DOHH2 (cell line): ENCODE measurements around the gene SCAP.

Experiments used
- H3F3A ChIP-seq: fragments of 200-600 bp; sonication (generic), shearing (Covaris generic); 2 replicates; pipeline ENCODE4 v1.6.0; 2016; ENCODE audit warnings: antibody characterized with exemption, mild to moderate bottlenecking; ENCODE audit not compliant: control insufficient read depth, insufficient read depth
- H3K27ac ChIP-seq: fragments of 200-600 bp; sonication (generic); 2 replicates; pipeline ENCODE4 v1.5.1; 2014; ENCODE audit warnings: low read depth, mild to moderate bottlenecking, low read length, moderate library complexity
- H3K27me3 ChIP-seq: fragments of 200-600 bp; sonication (generic); 2 replicates; pipeline ENCODE4 v1.6.1; 2014; ENCODE audit warnings: mild to moderate bottlenecking, low read length, mixed read lengths; ENCODE audit not compliant: control insufficient read depth
- H3K36me3 ChIP-seq: fragments of 200-600 bp; sonication (generic); 2 replicates; pipeline ENCODE4 v1.6.1; 2014; ENCODE audit warnings: mild to moderate bottlenecking, low read length, moderate library complexity, mixed read lengths; ENCODE audit not compliant: control insufficient read depth
- H3K4me1 ChIP-seq: fragments of 200-600 bp; sonication (generic); 2 replicates; pipeline ENCODE4 v1.6.1; 2014; ENCODE audit warnings: mild to moderate bottlenecking, low read length, mixed read lengths; ENCODE audit not compliant: control insufficient read depth
- H3K4me2 ChIP-seq: fragments of 200-600 bp; sonication (generic); 2 replicates; pipeline ENCODE4 v1.6.0; 2014; ENCODE audit warnings: mild to moderate bottlenecking, low read length, moderate library complexity
- H3K4me3 ChIP-seq: fragments of 200-600 bp; sonication (generic); 2 replicates; pipeline ENCODE4 v1.5.1; 2014; ENCODE audit warnings: mild to moderate bottlenecking, low read length, mixed read lengths
- H3K79me2 ChIP-seq: fragments of 200-600 bp; sonication (generic); 2 replicates; pipeline ENCODE4 v1.6.1; 2014; ENCODE audit warnings: mild to moderate bottlenecking, low read length, mixed read lengths; ENCODE audit not compliant: control insufficient read depth
- H3K9me2 ChIP-seq: fragments of 200-600 bp; sonication (generic); replicated peaks from 2 replicates; pipeline ENCODE4 v1.6.1; 2014; ENCODE audit warnings: mild to moderate bottlenecking, low read length, mixed read lengths; ENCODE audit not compliant: control insufficient read depth
- H3K9me3 ChIP-seq: fragments of 200-600 bp; sonication (generic); 2 replicates; pipeline ENCODE4 v1.6.1; 2014; ENCODE audit warnings: antibody characterized with exemption, low read length, mixed read lengths; ENCODE audit not compliant: control insufficient read depth, insufficient read depth
- H4K20me1 ChIP-seq: fragments of 200-600 bp; sonication (generic); 2 replicates; pipeline ENCODE4 v1.6.0; 2014; ENCODE audit warnings: low read depth, mild to moderate bottlenecking, antibody characterized with exemption, low read length, moderate library complexity; ENCODE audit not compliant: control insufficient read depth, insufficient read depth
- CTCF ChIP-seq: fragments of 200-600 bp; sonication (generic); IDR thresholded peaks from one replicate; pipeline ENCODE4 v1.5.1; 2014; ENCODE audit warnings: antibody characterized with exemption, mild to moderate bottlenecking, low read depth, low read length; ENCODE audit not compliant: poor library complexity, severe bottlenecking
- EZH2phosphoT487 ChIP-seq: fragments of 200-600 bp; sonication (generic); IDR thresholded peaks from 2 replicates; pipeline ENCODE4 v1.6.1; 2017; ENCODE audit warnings: borderline replicate concordance, mild to moderate bottlenecking, antibody characterized with exemption, low read length, moderate library complexity, mixed read lengths

The SCAP gene

GRCh38 chr3:47392933-47393332, 82.8 kb downstream of the SCAP start:
- peaks cover 66% of the 10 kb centered on the region for H3K79me2 ChIP-seq
- H4K20me1 ChIP-seq: peaks cover 4% of the 10 kb centered on the region; the same call in 1 of the 2 replicates
- TF ChIP-seq CTCF (no peak), EZH2phosphoT487 (no peak)

DNA sequence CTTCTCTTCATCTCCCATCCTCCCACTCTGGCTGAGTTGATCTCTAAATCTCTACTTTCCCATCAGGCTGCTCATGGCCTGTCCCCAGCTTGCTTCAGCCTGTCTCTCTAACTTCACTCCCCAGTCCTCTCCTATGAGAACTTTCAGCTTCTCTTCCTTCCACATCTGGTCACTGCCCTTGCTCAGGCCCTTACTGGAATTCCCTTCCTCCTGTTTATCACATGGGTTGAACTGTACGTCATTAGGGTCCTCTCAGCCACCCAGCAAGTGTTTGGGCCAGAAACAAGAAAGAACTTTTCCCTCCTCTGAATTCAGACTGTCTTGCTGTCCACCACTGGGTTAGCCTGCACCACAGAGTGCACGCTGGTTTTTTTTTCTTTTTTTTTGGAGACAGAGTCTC, 89.9 kb downstream of the SCAP start:
- Histone ChIP-seq H3K79me2 (peaks cover 83% of the 10 kb centered on the region), H4K20me1 (peaks cover 8% of the 10 kb centered on the region; the same call in 1 of the 2 replicates)

More at GRCh38 chr3:47392933-47393332, 82.8 kb downstream of the SCAP start:
- 0 out of 2 replicates have a peak, but pooled peaks cover 3% of the 10 kb centered on the region for H3K36me3 ChIP-seq
- no peaks in the 10 kb centered on the region for H3K27me3 ChIP-seq
- no peaks in the 10 kb centered on the region for H3K9me2 ChIP-seq
- H3K27ac ChIP-seq: no peak overlapping the region
- H3F3A ChIP-seq: no peaks in the 10 kb centered on the region
- H3K4me3 ChIP-seq: no peak overlapping the region
- H3K9me3 ChIP-seq: no peaks in the 10 kb centered on the region
- no peak overlapping the region for H3K4me2 ChIP-seq
- no peaks in the 10 kb centered on the region for H3K4me1 ChIP-seq

DNA sequence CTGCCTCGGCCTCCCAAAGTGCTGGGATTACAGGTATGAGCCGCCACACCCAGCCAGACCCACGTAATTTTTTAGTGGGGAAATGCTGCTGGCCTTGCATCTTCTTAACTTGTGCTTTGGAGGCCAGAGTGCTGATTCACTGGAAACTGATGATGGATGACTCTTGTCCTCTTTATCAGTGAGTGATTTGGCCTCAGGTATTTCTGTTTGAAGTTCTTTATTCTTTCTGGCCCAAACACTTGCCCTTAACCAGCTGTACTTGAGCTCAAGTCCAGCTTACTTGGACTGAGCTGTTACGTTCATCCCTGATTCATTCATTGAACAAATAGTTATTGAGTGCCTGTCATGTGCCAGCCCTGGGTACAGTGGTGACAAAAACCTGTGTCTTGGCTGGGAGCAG, 90.7 kb downstream of the SCAP start:
- Histone ChIP-seq H3K36me3 (no peaks in the 10 kb centered on the region), H3K27me3 (no peaks in the 10 kb centered on the region), H4K20me1 (peaks cover 8% of the 10 kb centered on the region; the same call in 1 of the 2 replicates), H3F3A (no peaks in the 10 kb centered on the region), H3K27ac (no peak overlapping the region), H3K4me3 (no peak overlapping the region), H3K79me2 (peaks cover 80% of the 10 kb centered on the region), H3K4me1 (peaks cover 10% of the 10 kb centered on the region), H3K9me2 (no peaks in the 10 kb centered on the region), H3K4me2 (no peak overlapping the region), H3K9me3 (no peaks in the 10 kb centered on the region)
- no peak for TF ChIP-seq CTCF
- no peak for TF ChIP-seq EZH2phosphoT487

More for the DNA sequence above, 89.9 kb downstream of the SCAP start:
- Histone ChIP-seq H3K9me3 (no peaks in the 10 kb centered on the region), H3K27ac (no peak overlapping the region), H3F3A (no peaks in the 10 kb centered on the region), H3K27me3 (no peaks in the 10 kb centered on the region), H3K4me3 (no peak overlapping the region), H3K4me2 (no peak overlapping the region), H3K36me3 (no peaks in the 10 kb centered on the region), H3K4me1 (peaks cover 9% of the 10 kb centered on the region), H3K9me2 (no peaks in the 10 kb centered on the region)
- TF ChIP-seq EZH2phosphoT487 (no peak), CTCF (no peak)
